ENCODE data around the gene MAP3K14.
A peak's percentile ranks its signal among the peaks of the same experiment; 100 is the strongest.

Gene MAP3K14

GRCh38 chr17:45267436-45268055 lies 49.3 kb downstream of the MAP3K14 start:
- no peak for ATAC-seq (replicated peaks)
- H3K9me3 Mint-ChIP-seq = no peaks in the 10 kb centered on the region
- no peak for DNase-seq
- no peaks in the 10 kb centered on the region for H3K27me3 Mint-ChIP-seq
- H3K4me3 Mint-ChIP-seq = no peak overlapping the region
- peaks cover 0 to 5% of the 10 kb centered on the region in 2 donors for H3K4me1 Mint-ChIP-seq (ENCODE audit: low read depth in 2 of 2)
- peaks cover 68% of the 10 kb centered on the region for H3K36me3 Mint-ChIP-seq (ENCODE audit: insufficient read depth)
- H3K27ac Mint-ChIP-seq = peak overlapping the region in 1 of 2 donors; percentile 66

GRCh38 chr17:45266372-45266926 lies 50.4 kb downstream of the MAP3K14 start:
- Mint-ChIP-seq H3K4me3 (no peak overlapping the region), H3K9me3 (no peaks in the 10 kb centered on the region), H3K4me1 (ENCODE audit: low read depth in 2 of 2) (peaks cover 0 to 11% of the 10 kb centered on the region in 2 donors), H3K36me3 (ENCODE audit: insufficient read depth) (peaks cover 57% of the 10 kb centered on the region), H3K27me3 (no peaks in the 10 kb centered on the region), H3K27ac (peak overlapping the region in 1 of 2 donors; percentile 25)
- no peak for DNase-seq
- ATAC-seq (replicated peaks) = no peak

- Mint-ChIP-seq H3K4me1 (ENCODE audit: low read depth in 2 of 2) (peaks cover 0 to 13% of the 10 kb centered on the region in 2 donors), H3K36me3 (ENCODE audit: insufficient read depth) (peaks cover 54% of the 10 kb centered on the region), H3K4me3 (no peak overlapping the region), H3K9me3 (no peaks in the 10 kb centered on the region), H3K27ac (peak overlapping the region in 1 of 2 donors; percentile 25), H3K27me3 (no peaks in the 10 kb centered on the region)
- DNase-seq (no peak), ATAC-seq (replicated peaks) (no peak)
Measured at GRCh38 chr17:45265821-45266220, 51.0 kb downstream of the MAP3K14 start.

GRCh38 chr17:45264988-45265387 lies 51.8 kb downstream of the MAP3K14 start:
- ATAC-seq (replicated peaks) (no peak), DNase-seq (no peak)
- Mint-ChIP-seq H3K27ac (peak overlapping the region in 1 of 2 donors; percentile 56), H3K4me1 (ENCODE audit: low read depth in 2 of 2) (peaks cover 0 to 13% of the 10 kb centered on the region in 2 donors), H3K27me3 (no peaks in the 10 kb centered on the region), H3K36me3 (ENCODE audit: insufficient read depth) (peaks cover 46% of the 10 kb centered on the region), H3K9me3 (no peaks in the 10 kb centered on the region), H3K4me3 (no peak overlapping the region)

GRCh38 chr17:45264430-45264829 lies 52.4 kb downstream of the MAP3K14 start:
- Mint-ChIP-seq H3K4me1 (ENCODE audit: low read depth in 2 of 2) (peaks cover 0 to 13% of the 10 kb centered on the region in 2 donors), H3K4me3 (no peak overlapping the region), H3K36me3 (ENCODE audit: insufficient read depth) (peaks cover 40% of the 10 kb centered on the region), H3K27me3 (no peaks in the 10 kb centered on the region), H3K27ac (no peak overlapping the region), H3K9me3 (no peaks in the 10 kb centered on the region)
- DNase-seq (no peak), ATAC-seq (replicated peaks) (no peak)

- Mint-ChIP-seq H3K4me3 (no peak overlapping the region), H3K9me3 (no peaks in the 10 kb centered on the region), H3K27ac (no peak overlapping the region), H3K27me3 (no peaks in the 10 kb centered on the region), H3K4me1 (ENCODE audit: low read depth in 2 of 2) (peaks cover 0 to 13% of the 10 kb centered on the region in 2 donors), H3K36me3 (ENCODE audit: insufficient read depth) (peaks cover 31% of the 10 kb centered on the region)
- ATAC-seq (replicated peaks) (no peak), DNase-seq (no peak)
Measured at GRCh38 chr17:45263477-45263860, 53.4 kb downstream of the MAP3K14 start.

- ATAC-seq (replicated peaks) (no peak), DNase-seq (no peak)
- Mint-ChIP-seq H3K4me1 (ENCODE audit: low read depth in 2 of 2) (peaks cover 5 to 14% of the 10 kb centered on the region in 2 donors), H3K27me3 (no peaks in the 10 kb centered on the region), H3K9me3 (no peaks in the 10 kb centered on the region), H3K27ac (peak overlapping the region; percentile 56 to 75), H3K36me3 (ENCODE audit: insufficient read depth) (peaks cover 26% of the 10 kb centered on the region), H3K4me3 (peak overlapping the region; percentile 84 to 86)
Measured at GRCh38 chr17:45262516-45263476, 54.0 kb downstream of the MAP3K14 start.

- Mint-ChIP-seq H3K9me3 (no peaks in the 10 kb centered on the region), H3K27ac (peak within 1 kb of the TSS; percentile 56 to 75), H3K36me3 (ENCODE audit: insufficient read depth) (peaks cover 22% of the 10 kb centered on the region), H3K4me3 (peak within 1 kb of the TSS; percentile 84 to 86), H3K27me3 (no peaks in the 10 kb centered on the region), H3K4me1 (ENCODE audit: low read depth in 2 of 2) (peaks cover 7 to 20% of the 10 kb centered on the region in 2 donors)
- ATAC-seq (replicated peaks) (peak; percentile 87), DNase-seq (peak; percentile 56 to 62 (median 62))
Measured at GRCh38 chr17:45261577-45262515, 55.0 kb downstream of the MAP3K14 start, which contains the start of gene SPATA32. Gene SPATA32 (minus strand): TSS chr17:45262094. CDS start chr17:45262016, 78 bp downstream.

- H3K4me1 Mint-ChIP-seq (ENCODE audit: low read depth in 2 of 2) = peaks cover 10 to 22% of the 10 kb centered on the region in 2 donors
- H3K27ac Mint-ChIP-seq = peak overlapping the region in 1 of 2 donors; percentile 46
- H3K36me3 Mint-ChIP-seq (ENCODE audit: insufficient read depth) = peaks cover 15% of the 10 kb centered on the region
- DNase-seq = no peak
- no peaks in the 10 kb centered on the region for H3K9me3 Mint-ChIP-seq
- no peak for ATAC-seq (replicated peaks)
- no peak overlapping the region for H3K4me3 Mint-ChIP-seq
- H3K27me3 Mint-ChIP-seq = no peaks in the 10 kb centered on the region
Measured at GRCh38 chr17:45260204-45260783, 56.5 kb downstream of the MAP3K14 start.

GRCh38 chr17:45258981-45259380 lies 57.8 kb downstream of the MAP3K14 start:
- DNase-seq = no peak
- no peaks in the 10 kb centered on the region for H3K27me3 Mint-ChIP-seq
- no peak for ATAC-seq (replicated peaks)
- H3K4me1 Mint-ChIP-seq (ENCODE audit: low read depth in 2 of 2) = peaks cover 16 to 27% of the 10 kb centered on the region in 2 donors
- H3K9me3 Mint-ChIP-seq = no peaks in the 10 kb centered on the region
- no peak overlapping the region for H3K27ac Mint-ChIP-seq
- peaks cover 4% of the 10 kb centered on the region for H3K36me3 Mint-ChIP-seq (ENCODE audit: insufficient read depth)
- H3K4me3 Mint-ChIP-seq = no peak overlapping the region

GRCh38 chr17:45257115-45257514 lies 59.7 kb downstream of the MAP3K14 start:
- H3K4me1 Mint-ChIP-seq (ENCODE audit: low read depth in 2 of 2) = peaks cover 27 to 32% of the 10 kb centered on the region in 2 donors
- H3K36me3 Mint-ChIP-seq (ENCODE audit: insufficient read depth) = peaks cover 10% of the 10 kb centered on the region
- H3K4me3 Mint-ChIP-seq = no peak overlapping the region
- H3K9me3 Mint-ChIP-seq = no peaks in the 10 kb centered on the region
- no peaks in the 10 kb centered on the region for H3K27me3 Mint-ChIP-seq
- ATAC-seq (replicated peaks) = no peak
- DNase-seq = no peak
- H3K27ac Mint-ChIP-seq = peak overlapping the region in 1 of 2 donors; percentile 21

Data from effector memory CD8-positive, alpha-beta T cell (primary cell).